Measurements from ENCODE around the gene RIPOR3. TPM values are rescaled to one million over a fixed set of nuclear protein-coding genes. Genes with fewer than 3 reads are reported as not detected.

RIPOR3 gene
- total and polyA plus RNA-seq, 9 of the 15 experiments (the other 6 are each of a cell fraction or from before 2014, with no cell fraction given), result 3.3 to 62.7 (median 21.4) TPM

DNA sequence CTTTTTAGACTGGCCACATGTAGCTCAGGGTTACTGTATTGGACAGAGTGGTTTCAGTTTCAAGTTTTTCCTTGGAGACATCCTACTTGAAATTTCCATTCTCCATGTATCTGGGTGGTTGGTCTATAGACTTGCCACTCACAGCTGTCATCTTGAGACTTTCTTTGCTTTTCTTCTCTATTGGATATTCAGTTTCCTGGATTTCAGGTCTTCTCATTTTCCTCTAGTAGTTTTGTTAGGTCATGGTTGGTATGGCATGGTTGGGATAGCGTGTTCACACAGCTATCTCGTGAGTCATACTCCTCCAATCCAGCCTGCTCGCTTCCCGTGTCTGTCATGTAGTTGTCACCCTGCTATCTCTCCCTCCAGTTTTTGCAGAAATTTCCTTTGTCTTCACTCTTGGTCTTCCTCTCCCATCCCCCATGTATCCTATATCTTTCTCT lies 132.8 kb downstream of the RIPOR3 start (continued):
- TF ChIP-seq, protein P1, sequence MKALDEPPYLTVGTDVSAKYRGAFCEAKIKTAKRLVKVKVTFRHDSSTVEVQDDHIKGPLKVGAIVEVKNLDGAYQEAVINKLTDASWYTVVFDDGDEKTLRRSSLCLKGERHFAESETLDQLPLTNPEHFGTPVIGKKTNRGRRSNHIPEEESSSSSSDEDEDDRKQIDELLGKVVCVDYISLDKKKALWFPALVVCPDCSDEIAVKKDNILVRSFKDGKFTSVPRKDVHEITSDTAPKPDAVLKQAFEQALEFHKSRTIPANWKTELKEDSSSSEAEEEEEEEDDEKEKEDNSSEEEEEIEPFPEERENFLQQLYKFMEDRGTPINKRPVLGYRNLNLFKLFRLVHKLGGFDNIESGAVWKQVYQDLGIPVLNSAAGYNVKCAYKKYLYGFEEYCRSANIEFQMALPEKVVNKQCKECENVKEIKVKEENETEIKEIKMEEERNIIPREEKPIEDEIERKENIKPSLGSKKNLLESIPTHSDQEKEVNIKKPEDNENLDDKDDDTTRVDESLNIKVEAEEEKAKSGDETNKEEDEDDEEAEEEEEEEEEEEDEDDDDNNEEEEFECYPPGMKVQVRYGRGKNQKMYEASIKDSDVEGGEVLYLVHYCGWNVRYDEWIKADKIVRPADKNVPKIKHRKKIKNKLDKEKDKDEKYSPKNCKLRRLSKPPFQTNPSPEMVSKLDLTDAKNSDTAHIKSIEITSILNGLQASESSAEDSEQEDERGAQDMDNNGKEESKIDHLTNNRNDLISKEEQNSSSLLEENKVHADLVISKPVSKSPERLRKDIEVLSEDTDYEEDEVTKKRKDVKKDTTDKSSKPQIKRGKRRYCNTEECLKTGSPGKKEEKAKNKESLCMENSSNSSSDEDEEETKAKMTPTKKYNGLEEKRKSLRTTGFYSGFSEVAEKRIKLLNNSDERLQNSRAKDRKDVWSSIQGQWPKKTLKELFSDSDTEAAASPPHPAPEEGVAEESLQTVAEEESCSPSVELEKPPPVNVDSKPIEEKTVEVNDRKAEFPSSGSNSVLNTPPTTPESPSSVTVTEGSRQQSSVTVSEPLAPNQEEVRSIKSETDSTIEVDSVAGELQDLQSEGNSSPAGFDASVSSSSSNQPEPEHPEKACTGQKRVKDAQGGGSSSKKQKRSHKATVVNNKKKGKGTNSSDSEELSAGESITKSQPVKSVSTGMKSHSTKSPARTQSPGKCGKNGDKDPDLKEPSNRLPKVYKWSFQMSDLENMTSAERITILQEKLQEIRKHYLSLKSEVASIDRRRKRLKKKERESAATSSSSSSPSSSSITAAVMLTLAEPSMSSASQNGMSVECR (CRISPR knock-in tag; IDR thresholded peaks at IDR 0.05), result no peak
- TF ChIP-seq, protein P2, sequence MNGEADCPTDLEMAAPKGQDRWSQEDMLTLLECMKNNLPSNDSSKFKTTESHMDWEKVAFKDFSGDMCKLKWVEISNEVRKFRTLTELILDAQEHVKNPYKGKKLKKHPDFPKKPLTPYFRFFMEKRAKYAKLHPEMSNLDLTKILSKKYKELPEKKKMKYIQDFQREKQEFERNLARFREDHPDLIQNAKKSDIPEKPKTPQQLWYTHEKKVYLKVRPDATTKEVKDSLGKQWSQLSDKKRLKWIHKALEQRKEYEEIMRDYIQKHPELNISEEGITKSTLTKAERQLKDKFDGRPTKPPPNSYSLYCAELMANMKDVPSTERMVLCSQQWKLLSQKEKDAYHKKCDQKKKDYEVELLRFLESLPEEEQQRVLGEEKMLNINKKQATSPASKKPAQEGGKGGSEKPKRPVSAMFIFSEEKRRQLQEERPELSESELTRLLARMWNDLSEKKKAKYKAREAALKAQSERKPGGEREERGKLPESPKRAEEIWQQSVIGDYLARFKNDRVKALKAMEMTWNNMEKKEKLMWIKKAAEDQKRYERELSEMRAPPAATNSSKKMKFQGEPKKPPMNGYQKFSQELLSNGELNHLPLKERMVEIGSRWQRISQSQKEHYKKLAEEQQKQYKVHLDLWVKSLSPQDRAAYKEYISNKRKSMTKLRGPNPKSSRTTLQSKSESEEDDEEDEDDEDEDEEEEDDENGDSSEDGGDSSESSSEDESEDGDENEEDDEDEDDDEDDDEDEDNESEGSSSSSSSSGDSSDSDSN (IDR thresholded peaks at IDR 0.05; ENCODE audit: borderline replicate concordance in 1 of 2, low read depth in 2 of 2, low read length in 2 of 2), result no peak
- TF ChIP-seq ZC3H11A (IDR thresholded peaks at IDR 0.05; ENCODE audit: low read depth, low read length), result no peak
- TF ChIP-seq MCM2 (IDR thresholded peaks at IDR 0.05; ENCODE audit: low read depth), result no peak
- TF ChIP-seq MEF2D (tag; conservative IDR thresholded peaks at IDR 0.05; ENCODE audit: low read depth), result no peak
- TF ChIP-seq SP1 (CRISPR knock-in tag; IDR thresholded peaks at IDR 0.05), result 0 out of 2 replicates have a peak, but pooled peaks have one; percentile 42
- TF ChIP-seq SIN3A (IDR thresholded peaks at IDR 0.05; ENCODE audit: borderline replicate concordance in 2 of 2, control insufficient read depth in 1 of 2, low read depth in 2 of 2, low read length in 2 of 2), result peak in 1 of 2 experiments; percentile 61; a peak in 1 of 4 replicates
- TF ChIP-seq RBM34 (IDR thresholded peaks at IDR 0.05; ENCODE audit: borderline replicate concordance, insufficient read depth, low read length), result no peak
- TF ChIP-seq CBFA2T2 (conservative IDR thresholded peaks at IDR 0.05), result peak; percentile 68
- peak; percentile 61 for TF ChIP-seq CTBP1 (IDR thresholded peaks at IDR 0.05; ENCODE audit: borderline replicate concordance)
- no peak for TF ChIP-seq ZFP1 (CRISPR knock-in tag; IDR thresholded peaks at IDR 0.05)
- TF ChIP-seq FIP1L1 (IDR thresholded peaks at IDR 0.05; ENCODE audit: low read depth, low read length, poor library complexity, severe bottlenecking), result no peak
- TF ChIP-seq TCFL5 (CRISPR knock-in tag; conservative IDR thresholded peaks at IDR 0.05), result no peak
- TF ChIP-seq ZNF830 (CRISPR knock-in tag; IDR thresholded peaks at IDR 0.05), result no peak
- TF ChIP-seq ZNF589 (CRISPR knock-in tag; IDR thresholded peaks at IDR 0.05; ENCODE audit: low read depth), result no peak
- no peak for TF ChIP-seq MCM3 (IDR thresholded peaks at IDR 0.05)
- TF ChIP-seq ZNF584 (CRISPR knock-in tag; IDR thresholded peaks at IDR 0.05; ENCODE audit: low read depth), result no peak
- no peak for TF ChIP-seq ERF (CRISPR knock-in tag; IDR thresholded peaks at IDR 0.05)
- TF ChIP-seq RBM22 (IDR thresholded peaks at IDR 0.05; ENCODE audit: low read depth, low read length, poor library complexity, severe bottlenecking), result no peak

Data from K562 (cell line).